IMR-90 (cell line): Measurements from ENCODE around the gene F10. TPM values are rescaled to one million over a fixed set of nuclear protein-coding genes. Genes with fewer than 3 reads are reported as not detected.

ENCODE experiments used
- ATAC-seq: fragments of 200-7000 bp; cut with Tn5 transposase; 2 replicates; pipeline ENCODE4 v1.9.1; 2020; ENCODE audit warnings: low read depth, mild to moderate bottlenecking, moderate library complexity
- BruUV-seq: library from RNA; stranded (reverse); fragments of 400-500 nt; replicated peaks from 2 replicates; lab custom pipeline; 2021; lab: Mats Ljungman, UMichigan
- CTCF ChIA-PET: fragments of 300-600 bp; formaldehyde crosslinking; extraction: SDS; loops from one replicate; lab custom pipeline; 2021; ENCODE audit warnings: antibody characterized with exemption; lab: Yijun Ruan, JAX
- POLR2A ChIA-PET: fragments of 300-600 bp; sonication (Branson Sonifier 250); formaldehyde crosslinking; loops from one replicate; lab custom pipeline; 2022; ENCODE audit warnings: antibody characterized with exemption; ENCODE audit not compliant: unreplicated experiment; lab: Charles Lee
- DNase-seq: peaks from one replicate; pipeline ENCODE4 v3.0.0; 2013
- H2AFZ ChIP-seq: replicated peaks from 2 replicates; pipeline ENCODE3; 2013; ENCODE audit warnings: low read length, mild to moderate bottlenecking; ENCODE audit not compliant: poor library complexity
- H2AK5ac ChIP-seq: 2 replicates; pipeline ENCODE4 v1.6.1; 2013; ENCODE audit warnings: low read depth, low read length, inconsistent platforms
- H2AK9ac ChIP-seq: replicated peaks from 2 replicates; pipeline ENCODE3; 2013; ENCODE audit warnings: mild to moderate bottlenecking, low read depth, low read length, moderate library complexity; ENCODE audit not compliant: poor library complexity
- H2BK120ac ChIP-seq: 2 replicates; pipeline ENCODE4 v1.6.1; 2013; ENCODE audit warnings: low read depth, low read length, inconsistent platforms
- H2BK15ac ChIP-seq: 3 replicates; pipeline ENCODE4 v1.6.1; 2013; ENCODE audit warnings: low read depth, low read length, inconsistent platforms
- H2BK20ac ChIP-seq: 2 replicates; pipeline ENCODE4 v1.6.1; 2013; ENCODE audit warnings: low read depth, mild to moderate bottlenecking, inconsistent platforms, low read length, moderate library complexity
- H2BK5ac ChIP-seq: 2 replicates; pipeline ENCODE4 v1.6.1; 2013; ENCODE audit warnings: mild to moderate bottlenecking, low read depth, low read length, inconsistent platforms; ENCODE audit not compliant: poor library complexity, severe bottlenecking
- H3K14ac ChIP-seq: replicated peaks from 2 replicates; pipeline ENCODE4 v1.6.1; 2013; ENCODE audit warnings: low read depth, low read length, inconsistent platforms
- H3K18ac ChIP-seq: 2 replicates; pipeline ENCODE4 v1.6.1; 2013; ENCODE audit warnings: low read depth, low read length, control low read depth
- H3K23ac ChIP-seq: 2 replicates; pipeline ENCODE4 v1.6.1; 2013; ENCODE audit warnings: low read depth, low read length, inconsistent platforms
- H3K27ac ChIP-seq: 2 replicates; pipeline ENCODE4 v1.5.1; 2013; ENCODE audit warnings: mild to moderate bottlenecking, control low read depth, low read length; ENCODE audit not compliant: insufficient read depth
- H3K27me3 ChIP-seq: 2 replicates; pipeline ENCODE4 v1.6.1; 2013; ENCODE audit warnings: low read length; ENCODE audit not compliant: control insufficient read depth, insufficient read depth
- H3K36me3 ChIP-seq: 2 replicates; pipeline ENCODE4 v1.6.1; 2013; ENCODE audit warnings: low read length, mixed read lengths; ENCODE audit not compliant: control insufficient read depth, insufficient read depth
- H3K4ac ChIP-seq: 2 replicates; pipeline ENCODE4 v1.6.1; 2013; ENCODE audit warnings: low read depth, low read length, inconsistent platforms
- H3K4me1 ChIP-seq: 2 replicates; pipeline ENCODE4 v1.6.1; 2013; ENCODE audit warnings: low read length, mixed read lengths; ENCODE audit not compliant: control insufficient read depth, insufficient read depth
- H3K4me2 ChIP-seq: 2 replicates; pipeline ENCODE4 v1.6.1; 2013; ENCODE audit warnings: low read depth, mild to moderate bottlenecking, control low read depth, low read length, moderate library complexity
- H3K4me3 ChIP-seq: 2 replicates; pipeline ENCODE4 v1.5.1; 2013; ENCODE audit warnings: low read depth, mild to moderate bottlenecking, control low read depth, low read length, moderate library complexity; ENCODE audit not compliant: insufficient read depth
- H3K56ac ChIP-seq: 2 replicates; pipeline ENCODE4 v1.6.1; 2013; ENCODE audit warnings: low read length, inconsistent platforms; ENCODE audit not compliant: insufficient read depth; ENCODE audit errors: extremely low read depth
- H3K79me1 ChIP-seq, 2 experiments: 2 replicates each; pipeline ENCODE4 v1.6.1; 2013; ENCODE audit warnings: low read length in 2 of 2, inconsistent platforms in 1 of 2, low read depth in 1 of 2
- H3K9ac ChIP-seq: 2 replicates; pipeline ENCODE4 v1.6.1; 2013; ENCODE audit warnings: low read depth, low read length, control low read depth
- H3K9me1 ChIP-seq: 2 replicates; pipeline ENCODE4 v1.6.1; 2013; ENCODE audit warnings: low read length, inconsistent platforms; ENCODE audit not compliant: insufficient read depth
- H3K9me3 ChIP-seq: 2 replicates; pipeline ENCODE4 v1.6.1; 2013; ENCODE audit warnings: low read length; ENCODE audit not compliant: control insufficient read depth, insufficient read depth
- H4K20me1 ChIP-seq: 2 replicates; pipeline ENCODE4 v1.6.1; 2013; ENCODE audit warnings: low read length, inconsistent platforms; ENCODE audit not compliant: insufficient read depth
- H4K5ac ChIP-seq: 2 replicates; pipeline ENCODE4 v1.6.1; 2013; ENCODE audit warnings: mild to moderate bottlenecking, low read depth, low read length, control low read depth
- H4K8ac ChIP-seq, 2 experiments: 2 replicates each; pipeline ENCODE4 v1.6.1; 2013; ENCODE audit warnings: low read depth in 2 of 2, low read length in 2 of 2, control low read depth in 1 of 2, inconsistent platforms in 1 of 2
- H4K91ac ChIP-seq: 2 replicates; pipeline ENCODE4 v1.6.1; 2013; ENCODE audit warnings: low read depth, low read length, inconsistent platforms; ENCODE audit not compliant: insufficient read depth
- BHLHE40 ChIP-seq: fragments of 150-350 bp; IDR thresholded peaks from 2 replicates; pipeline ENCODE4 v1.6.1; 2016; ENCODE audit warnings: mild to moderate bottlenecking, low read depth, low read length
- CEBPB ChIP-seq: IDR thresholded peaks from 2 replicates; pipeline ENCODE4 v1.6.1; 2012; ENCODE audit warnings: low read depth, low read length, improper control_type of control experiment
- CHD1 ChIP-seq: IDR thresholded peaks from 2 replicates; pipeline ENCODE4 v1.6.1; 2012; ENCODE audit warnings: low read depth, low read length, improper control_type of control experiment
- FOS ChIP-seq: fragments of 150-350 bp; IDR thresholded peaks from 2 replicates; pipeline ENCODE4 v1.6.1; 2016; ENCODE audit warnings: low read depth, low read length
- MAFK ChIP-seq: IDR thresholded peaks from 2 replicates; pipeline ENCODE4 v1.6.1; 2012; ENCODE audit warnings: low read depth, low read length, improper control_type of control experiment
- MAZ ChIP-seq: IDR thresholded peaks from 2 replicates; pipeline ENCODE4 v1.6.1; 2012; ENCODE audit warnings: low read depth, mild to moderate bottlenecking, low read length, improper control_type of control experiment, moderate library complexity, borderline replicate concordance
- MXI1 ChIP-seq: IDR thresholded peaks from 2 replicates; pipeline ENCODE4 v1.6.1; 2012; ENCODE audit warnings: low read depth, mild to moderate bottlenecking, low read length, moderate library complexity, borderline replicate concordance
- NFE2L2 ChIP-seq: fragments of 150-350 bp; IDR thresholded peaks from 2 replicates; pipeline ENCODE4 v1.6.1; 2016; ENCODE audit warnings: low read depth, mild to moderate bottlenecking, low read length
- POLR2A ChIP-seq: IDR thresholded peaks from 2 replicates; pipeline ENCODE4 v1.6.1; 2012; ENCODE audit warnings: mild to moderate bottlenecking, low read depth, low read length
- RAD21 ChIP-seq: IDR thresholded peaks from 2 replicates; pipeline ENCODE4 v1.6.1; 2012; ENCODE audit warnings: low read length, improper control_type of control experiment
- RCOR1 ChIP-seq: IDR thresholded peaks from 2 replicates; pipeline ENCODE4 v1.6.1; 2012; ENCODE audit warnings: mild to moderate bottlenecking, low read length, improper control_type of control experiment; ENCODE audit not compliant: insufficient replicate concordance
- RFX5 ChIP-seq: IDR thresholded peaks from 2 replicates; pipeline ENCODE4 v1.8.0; 2012; ENCODE audit warnings: low read depth, mild to moderate bottlenecking, low read length, moderate library complexity
- SMC3 ChIP-seq: fragments of 150-350 bp; IDR thresholded peaks from 2 replicates; pipeline ENCODE4 v1.6.1; 2016; ENCODE audit warnings: low read depth, mild to moderate bottlenecking, antibody characterized with exemption, low read length, moderate library complexity
- USF2 ChIP-seq: fragments of 150-350 bp; IDR thresholded peaks from 2 replicates; pipeline ENCODE4 v1.6.1; 2017; ENCODE audit warnings: mild to moderate bottlenecking, antibody characterized with exemption, low read length, low read depth
- WGBS, 2 experiments: methylation state at CpG; one replicate each; pipeline versions ENCODE4 v1.1.5 to v1.1.7; 2013; ENCODE audit warnings: missing lambda C conversion rate in 2 of 2; ENCODE audit not compliant: insufficient read length in 1 of 2; ENCODE audit errors: extremely low coverage in 2 of 2; 5-methylcytosine and 5-hydroxymethylcytosine counted together
- dilution Hi-C: fragments of 300-500 bp; cut with HindIII; formaldehyde crosslinking; loops from one replicate; pipeline ENCODE4 v1.14.3; 2018; ENCODE audit warnings: low sequenced_read_pairs; ENCODE audit not compliant: unreplicated experiment
- in situ Hi-C: fragments of 300-500 bp; cut with MboI; formaldehyde crosslinking; loops from 3 replicates; pipeline ENCODE4 v1.14.3; 2019; ENCODE audit warnings: low sequenced_read_pairs, inconsistent platforms, mixed read lengths
- intact Hi-C: fragments of 100-400 bp; cut with micrococcal nuclease; formaldehyde crosslinking; loops from 2 replicates; pipeline ENCODE4 v1.10.0; 2022
- polyA plus RNA-seq, 3 experiments: library from polyadenylated mRNA; depleted of rRNA; stranded (reverse); fragments of >200 nt; gene quantifications; 2 replicates each; pipeline ENCODE4 v1.2.3, GENCODE V29; 2012; ENCODE audit warnings: low replicate concordance in 1 of 3
- total RNA-seq: library from RNA; depleted of rRNA; stranded (reverse); fragments of >200 nt; gene quantifications from 2 replicates; pipeline ENCODE4 v1.2.3, GENCODE V29; 2012
- TF ChIP-seq, protein P1 (sequence below): fragments of 150-350 bp; IDR thresholded peaks from 2 replicates; pipeline ENCODE4 v1.6.1; 2016; ENCODE audit warnings: low read depth, mild to moderate bottlenecking, low read length, moderate library complexity, borderline replicate concordance
- TF ChIP-seq, protein P2 (sequence below): conservative IDR thresholded peaks from 2 replicates; pipeline ENCODE4 v1.5.1; 2012; ENCODE audit warnings: mild to moderate bottlenecking, low read depth, low read length, improper control_type of control experiment

Gene F10
- total and polyA plus RNA-seq, 2 of the 4 experiments (the other 2 are of a cell fraction) = 9.1 to 19.5 TPM

DNA sequence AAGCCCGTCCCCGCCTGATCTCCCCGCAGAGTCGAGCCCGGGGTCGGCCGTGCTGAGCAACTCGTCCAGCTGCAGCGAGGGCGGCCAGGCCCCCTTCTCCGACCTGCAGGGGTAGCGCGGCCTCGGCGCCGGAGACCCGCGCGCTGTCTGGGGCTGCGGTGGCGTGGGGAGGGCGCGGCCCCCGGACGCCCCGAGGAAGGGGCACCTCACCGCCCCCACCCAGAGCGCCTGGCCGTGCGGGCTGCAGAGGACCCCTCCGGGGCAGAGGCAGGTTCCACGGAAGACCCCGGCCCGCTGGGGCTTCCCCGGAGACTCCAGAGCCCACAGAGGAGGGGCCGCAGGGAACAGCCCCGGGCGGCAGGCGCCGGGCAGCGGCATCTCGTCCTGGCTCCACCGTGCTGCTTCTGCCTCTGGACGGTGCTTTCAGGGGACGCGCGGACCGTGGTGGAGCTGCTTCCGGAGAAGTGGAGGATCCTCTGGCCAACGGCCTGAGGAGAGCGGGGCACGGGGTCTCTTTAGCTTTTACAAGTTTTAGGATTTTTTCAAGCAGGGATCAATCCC lies 25.8 kb upstream of the F10 start:
- DNase-seq = no peak
- Histone ChIP-seq H4K8ac (no peak overlapping the region), H3K9ac (no peak overlapping the region), H3K4me3 (no peak overlapping the region), H2AK5ac (no peak overlapping the region), H3K14ac (no peak overlapping the region), H3K4me1 (0 out of 2 replicates have a peak, but pooled peaks cover 4% of the 10 kb centered on the region), H2AFZ (no peak overlapping the region), H4K91ac (no peak overlapping the region), H3K9me1 (peaks cover 2% of the 10 kb centered on the region; the same call in 1 of the 2 replicates), H3K27me3 (peaks cover 32% of the 10 kb centered on the region), H3K4me2 (no peak overlapping the region), H4K20me1 (no peaks in the 10 kb centered on the region), H3K27ac (no peak overlapping the region), H4K5ac (no peak overlapping the region), H2BK120ac (no peak overlapping the region), H2AK9ac (no peak overlapping the region), H2BK5ac (no peak overlapping the region), H3K18ac (no peak overlapping the region), H3K56ac (no peak overlapping the region), H3K36me3 (no peaks in the 10 kb centered on the region), H3K9me3 (no peaks in the 10 kb centered on the region), H3K79me1 (no peaks in the 10 kb centered on the region), H3K23ac (no peak overlapping the region), H3K4ac (no peak overlapping the region), H2BK20ac (no peak overlapping the region), H2BK15ac (no peak overlapping the region)
- dilution Hi-C loops (no loop called here), in situ Hi-C loops (no loop called here), intact Hi-C loops (no loop called here)
- no peak for TF ChIP-seq NFE2L2
- no peak for TF ChIP-seq RFX5
- no peak for TF ChIP-seq MAZ
- no peak for TF ChIP-seq SMC3
- no peak for TF ChIP-seq MAFK
- TF ChIP-seq BHLHE40 = no peak
- TF ChIP-seq CEBPB = no peak
- no peak for TF ChIP-seq FOS
- TF ChIP-seq CHD1 = no peak
- no peak for TF ChIP-seq RCOR1
- no peak for TF ChIP-seq MXI1
- no peak for TF ChIP-seq RAD21
- TF ChIP-seq, protein P1, sequence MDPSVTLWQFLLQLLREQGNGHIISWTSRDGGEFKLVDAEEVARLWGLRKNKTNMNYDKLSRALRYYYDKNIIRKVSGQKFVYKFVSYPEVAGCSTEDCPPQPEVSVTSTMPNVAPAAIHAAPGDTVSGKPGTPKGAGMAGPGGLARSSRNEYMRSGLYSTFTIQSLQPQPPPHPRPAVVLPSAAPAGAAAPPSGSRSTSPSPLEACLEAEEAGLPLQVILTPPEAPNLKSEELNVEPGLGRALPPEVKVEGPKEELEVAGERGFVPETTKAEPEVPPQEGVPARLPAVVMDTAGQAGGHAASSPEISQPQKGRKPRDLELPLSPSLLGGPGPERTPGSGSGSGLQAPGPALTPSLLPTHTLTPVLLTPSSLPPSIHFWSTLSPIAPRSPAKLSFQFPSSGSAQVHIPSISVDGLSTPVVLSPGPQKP = no peak
- TF ChIP-seq POLR2A = no peak
- no peak for TF ChIP-seq USF2
- TF ChIP-seq, protein P2, sequence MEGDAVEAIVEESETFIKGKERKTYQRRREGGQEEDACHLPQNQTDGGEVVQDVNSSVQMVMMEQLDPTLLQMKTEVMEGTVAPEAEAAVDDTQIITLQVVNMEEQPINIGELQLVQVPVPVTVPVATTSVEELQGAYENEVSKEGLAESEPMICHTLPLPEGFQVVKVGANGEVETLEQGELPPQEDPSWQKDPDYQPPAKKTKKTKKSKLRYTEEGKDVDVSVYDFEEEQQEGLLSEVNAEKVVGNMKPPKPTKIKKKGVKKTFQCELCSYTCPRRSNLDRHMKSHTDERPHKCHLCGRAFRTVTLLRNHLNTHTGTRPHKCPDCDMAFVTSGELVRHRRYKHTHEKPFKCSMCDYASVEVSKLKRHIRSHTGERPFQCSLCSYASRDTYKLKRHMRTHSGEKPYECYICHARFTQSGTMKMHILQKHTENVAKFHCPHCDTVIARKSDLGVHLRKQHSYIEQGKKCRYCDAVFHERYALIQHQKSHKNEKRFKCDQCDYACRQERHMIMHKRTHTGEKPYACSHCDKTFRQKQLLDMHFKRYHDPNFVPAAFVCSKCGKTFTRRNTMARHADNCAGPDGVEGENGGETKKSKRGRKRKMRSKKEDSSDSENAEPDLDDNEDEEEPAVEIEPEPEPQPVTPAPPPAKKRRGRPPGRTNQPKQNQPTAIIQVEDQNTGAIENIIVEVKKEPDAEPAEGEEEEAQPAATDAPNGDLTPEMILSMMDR = no peak
- BruUV-seq = no TSS peak
- ChIA-PET CTCF (no interaction called here), POLR2A (no interaction called here)
- no peak for ATAC-seq
- 83% methylated on average over 31 of the region's 52 CpGs; no CpG with 5 or more reads in 1 of the 2 experiments for WGBS, 2 experiments
